IMR-90 (cell line): ENCODE results near the gene CNTLN. TPM values are rescaled to one million over a fixed set of nuclear protein-coding genes. Genes with fewer than 3 reads are reported as not detected.

Experiments
- ATAC-seq: fragments of 200-7000 bp; cut with Tn5 transposase; 2 replicates; pipeline ENCODE4 v1.9.1; 2020; ENCODE audit warnings: low read depth, mild to moderate bottlenecking, moderate library complexity
- BruUV-seq: library from RNA; stranded (reverse); fragments of 400-500 nt; replicated peaks from 2 replicates; lab custom pipeline; 2021; lab: Mats Ljungman, UMichigan
- CTCF ChIA-PET: fragments of 300-600 bp; formaldehyde crosslinking; extraction: SDS; loops from one replicate; lab custom pipeline; 2021; ENCODE audit warnings: antibody characterized with exemption; lab: Yijun Ruan, JAX
- POLR2A ChIA-PET: fragments of 300-600 bp; sonication (Branson Sonifier 250); formaldehyde crosslinking; loops from one replicate; lab custom pipeline; 2022; ENCODE audit warnings: antibody characterized with exemption; ENCODE audit not compliant: unreplicated experiment; lab: Charles Lee
- DNase-seq: peaks from one replicate; pipeline ENCODE4 v3.0.0; 2013
- H2AFZ ChIP-seq: replicated peaks from 2 replicates; pipeline ENCODE3; 2013; ENCODE audit warnings: low read length, mild to moderate bottlenecking; ENCODE audit not compliant: poor library complexity
- H2AK5ac ChIP-seq: 2 replicates; pipeline ENCODE4 v1.6.1; 2013; ENCODE audit warnings: low read depth, low read length, inconsistent platforms
- H2AK9ac ChIP-seq: replicated peaks from 2 replicates; pipeline ENCODE3; 2013; ENCODE audit warnings: mild to moderate bottlenecking, low read depth, low read length, moderate library complexity; ENCODE audit not compliant: poor library complexity
- H2BK120ac ChIP-seq: 2 replicates; pipeline ENCODE4 v1.6.1; 2013; ENCODE audit warnings: low read depth, low read length, inconsistent platforms
- H2BK15ac ChIP-seq: 3 replicates; pipeline ENCODE4 v1.6.1; 2013; ENCODE audit warnings: low read depth, low read length, inconsistent platforms
- H2BK20ac ChIP-seq: 2 replicates; pipeline ENCODE4 v1.6.1; 2013; ENCODE audit warnings: low read depth, mild to moderate bottlenecking, inconsistent platforms, low read length, moderate library complexity
- H2BK5ac ChIP-seq: 2 replicates; pipeline ENCODE4 v1.6.1; 2013; ENCODE audit warnings: mild to moderate bottlenecking, low read depth, low read length, inconsistent platforms; ENCODE audit not compliant: poor library complexity, severe bottlenecking
- H3K14ac ChIP-seq: replicated peaks from 2 replicates; pipeline ENCODE4 v1.6.1; 2013; ENCODE audit warnings: low read depth, low read length, inconsistent platforms
- H3K18ac ChIP-seq: 2 replicates; pipeline ENCODE4 v1.6.1; 2013; ENCODE audit warnings: low read depth, low read length, control low read depth
- H3K23ac ChIP-seq: 2 replicates; pipeline ENCODE4 v1.6.1; 2013; ENCODE audit warnings: low read depth, low read length, inconsistent platforms
- H3K27ac ChIP-seq: 2 replicates; pipeline ENCODE4 v1.5.1; 2013; ENCODE audit warnings: mild to moderate bottlenecking, control low read depth, low read length; ENCODE audit not compliant: insufficient read depth
- H3K27me3 ChIP-seq: 2 replicates; pipeline ENCODE4 v1.6.1; 2013; ENCODE audit warnings: low read length; ENCODE audit not compliant: control insufficient read depth, insufficient read depth
- H3K36me3 ChIP-seq: 2 replicates; pipeline ENCODE4 v1.6.1; 2013; ENCODE audit warnings: low read length, mixed read lengths; ENCODE audit not compliant: control insufficient read depth, insufficient read depth
- H3K4ac ChIP-seq: 2 replicates; pipeline ENCODE4 v1.6.1; 2013; ENCODE audit warnings: low read depth, low read length, inconsistent platforms
- H3K4me1 ChIP-seq: 2 replicates; pipeline ENCODE4 v1.6.1; 2013; ENCODE audit warnings: low read length, mixed read lengths; ENCODE audit not compliant: control insufficient read depth, insufficient read depth
- H3K4me2 ChIP-seq: 2 replicates; pipeline ENCODE4 v1.6.1; 2013; ENCODE audit warnings: low read depth, mild to moderate bottlenecking, control low read depth, low read length, moderate library complexity
- H3K4me3 ChIP-seq: 2 replicates; pipeline ENCODE4 v1.5.1; 2013; ENCODE audit warnings: low read depth, mild to moderate bottlenecking, control low read depth, low read length, moderate library complexity; ENCODE audit not compliant: insufficient read depth
- H3K56ac ChIP-seq: 2 replicates; pipeline ENCODE4 v1.6.1; 2013; ENCODE audit warnings: low read length, inconsistent platforms; ENCODE audit not compliant: insufficient read depth; ENCODE audit errors: extremely low read depth
- H3K79me1 ChIP-seq, 2 experiments: 2 replicates each; pipeline ENCODE4 v1.6.1; 2013; ENCODE audit warnings: low read length in 2 of 2, inconsistent platforms in 1 of 2, low read depth in 1 of 2
- H3K9ac ChIP-seq: 2 replicates; pipeline ENCODE4 v1.6.1; 2013; ENCODE audit warnings: low read depth, low read length, control low read depth
- H3K9me1 ChIP-seq: 2 replicates; pipeline ENCODE4 v1.6.1; 2013; ENCODE audit warnings: low read length, inconsistent platforms; ENCODE audit not compliant: insufficient read depth
- H3K9me3 ChIP-seq: 2 replicates; pipeline ENCODE4 v1.6.1; 2013; ENCODE audit warnings: low read length; ENCODE audit not compliant: control insufficient read depth, insufficient read depth
- H4K20me1 ChIP-seq: 2 replicates; pipeline ENCODE4 v1.6.1; 2013; ENCODE audit warnings: low read length, inconsistent platforms; ENCODE audit not compliant: insufficient read depth
- H4K5ac ChIP-seq: 2 replicates; pipeline ENCODE4 v1.6.1; 2013; ENCODE audit warnings: mild to moderate bottlenecking, low read depth, low read length, control low read depth
- H4K8ac ChIP-seq, 2 experiments: 2 replicates each; pipeline ENCODE4 v1.6.1; 2013; ENCODE audit warnings: low read depth in 2 of 2, low read length in 2 of 2, control low read depth in 1 of 2, inconsistent platforms in 1 of 2
- H4K91ac ChIP-seq: 2 replicates; pipeline ENCODE4 v1.6.1; 2013; ENCODE audit warnings: low read depth, low read length, inconsistent platforms; ENCODE audit not compliant: insufficient read depth
- BHLHE40 ChIP-seq: fragments of 150-350 bp; IDR thresholded peaks from 2 replicates; pipeline ENCODE4 v1.6.1; 2016; ENCODE audit warnings: mild to moderate bottlenecking, low read depth, low read length
- CHD1 ChIP-seq: IDR thresholded peaks from 2 replicates; pipeline ENCODE4 v1.6.1; 2012; ENCODE audit warnings: low read depth, low read length, improper control_type of control experiment
- MAZ ChIP-seq: IDR thresholded peaks from 2 replicates; pipeline ENCODE4 v1.6.1; 2012; ENCODE audit warnings: low read depth, mild to moderate bottlenecking, low read length, improper control_type of control experiment, moderate library complexity, borderline replicate concordance
- POLR2A ChIP-seq: IDR thresholded peaks from 2 replicates; pipeline ENCODE4 v1.6.1; 2012; ENCODE audit warnings: mild to moderate bottlenecking, low read depth, low read length
- WGBS, 2 experiments: methylation state at CpG; one replicate each; pipeline versions ENCODE4 v1.1.5 to v1.1.7; 2013; ENCODE audit warnings: missing lambda C conversion rate in 2 of 2; ENCODE audit not compliant: insufficient read length in 1 of 2; ENCODE audit errors: extremely low coverage in 2 of 2; 5-methylcytosine and 5-hydroxymethylcytosine counted together
- dilution Hi-C: fragments of 300-500 bp; cut with HindIII; formaldehyde crosslinking; loops from one replicate; pipeline ENCODE4 v1.14.3; 2018; ENCODE audit warnings: low sequenced_read_pairs; ENCODE audit not compliant: unreplicated experiment
- in situ Hi-C: fragments of 300-500 bp; cut with MboI; formaldehyde crosslinking; loops from 3 replicates; pipeline ENCODE4 v1.14.3; 2019; ENCODE audit warnings: low sequenced_read_pairs, inconsistent platforms, mixed read lengths
- intact Hi-C: fragments of 100-400 bp; cut with micrococcal nuclease; formaldehyde crosslinking; loops from 2 replicates; pipeline ENCODE4 v1.10.0; 2022
- polyA plus RNA-seq, 3 experiments: library from polyadenylated mRNA; depleted of rRNA; stranded (reverse); fragments of >200 nt; gene quantifications; 2 replicates each; pipeline ENCODE4 v1.2.3, GENCODE V29; 2012; ENCODE audit warnings: low replicate concordance in 1 of 3
- total RNA-seq: library from RNA; depleted of rRNA; stranded (reverse); fragments of >200 nt; gene quantifications from 2 replicates; pipeline ENCODE4 v1.2.3, GENCODE V29; 2012

CNTLN gene
- total and polyA plus RNA-seq, 2 of the 4 experiments (the other 2 are of a cell fraction), result 3.8 to 5.9 TPM

- in situ Hi-C loops (loop anchor here (25.0 kb wide), 1 partner anchor 341 kb away; no protein-coding TSS in a partner anchor), dilution Hi-C loops (no loop called here), intact Hi-C loops (no loop called here)
- no peak overlapping the region for H3K4me2 ChIP-seq
- no peaks in the 10 kb centered on the region for H3K4me1 ChIP-seq
- no peak overlapping the region for H2BK5ac ChIP-seq
- peaks cover 2% of the 10 kb centered on the region for H3K27me3 ChIP-seq
- H4K5ac ChIP-seq, result no peak overlapping the region
- H3K27ac ChIP-seq, result no peak overlapping the region
- TF ChIP-seq POLR2A (no peak), BHLHE40 (no peak), CHD1 (no peak), MAZ (no peak)
- ChIA-PET CTCF (interaction anchor here (0.6 kb wide), 1 partner anchor 98 kb away, joined by 3 read pairs; no protein-coding TSS in a partner anchor), POLR2A (no interaction called here)
- H3K9me3 ChIP-seq, result no peaks in the 10 kb centered on the region
- no peak overlapping the region for H3K9ac ChIP-seq
- no peak overlapping the region for H4K91ac ChIP-seq
- no peaks in the 10 kb centered on the region for H4K20me1 ChIP-seq
- no peak overlapping the region for H2BK120ac ChIP-seq
- no peak overlapping the region for H3K23ac ChIP-seq
- no peak overlapping the region for H4K8ac ChIP-seq
- no peaks in the 10 kb centered on the region for H3K36me3 ChIP-seq
- ATAC-seq (no peak), DNase-seq (no peak)
- H3K56ac ChIP-seq, result no peak overlapping the region
- H2BK15ac ChIP-seq, result no peak overlapping the region
- H3K79me1 ChIP-seq, result no peaks in the 10 kb centered on the region
- BruUV-seq, result no TSS peak
- no peak overlapping the region for H3K18ac ChIP-seq
- H3K14ac ChIP-seq, result no peak overlapping the region
- H3K4ac ChIP-seq, result no peak overlapping the region
- no peak overlapping the region for H2AFZ ChIP-seq
- no peak overlapping the region for H2BK20ac ChIP-seq
- H3K4me3 ChIP-seq, result no peak overlapping the region
- no peaks in the 10 kb centered on the region for H3K9me1 ChIP-seq
- H2AK5ac ChIP-seq, result no peak overlapping the region
- 33% methylated on average over 1 of the region's 2 CpGs; no CpG with 5 or more reads in 1 of the 2 experiments for WGBS, 2 experiments
- H2AK9ac ChIP-seq, result no peak overlapping the region
These were observed 13.6 kb upstream of the CNTLN start for GRCh38 chr9:17121264-17121663.
